Lung microvascular endothelial cell (primary cell): Measurements from ENCODE around the gene ZNF407. TPM values are rescaled to one million over a fixed set of nuclear protein-coding genes. Genes with fewer than 3 reads are reported as not detected.

Experiments
- DNase-seq, 2 donors: peaks; one replicate each; pipeline versions ENCODE4 v3.0.0 to v3.0.0-alpha.2; 2010; ENCODE audit warnings: low read depth in 2 of 2
- total RNA-seq: library from RNA; depleted of rRNA; stranded (reverse); fragments of >200 nt; gene quantifications from 2 replicates; pipeline ENCODE4 v1.2.1, GENCODE V29; 2014

ZNF407 gene
- total RNA-seq, 1 donor from 2014 or later, result 15.1 TPM

GRCh38 chr18:74819433-74820059 lies 221.9 kb downstream of the ZNF407 start:
- no peak for DNase-seq

GRCh38 chr18:74820160-74820780 lies 222.6 kb downstream of the ZNF407 start:
- no peak for DNase-seq

DNA sequence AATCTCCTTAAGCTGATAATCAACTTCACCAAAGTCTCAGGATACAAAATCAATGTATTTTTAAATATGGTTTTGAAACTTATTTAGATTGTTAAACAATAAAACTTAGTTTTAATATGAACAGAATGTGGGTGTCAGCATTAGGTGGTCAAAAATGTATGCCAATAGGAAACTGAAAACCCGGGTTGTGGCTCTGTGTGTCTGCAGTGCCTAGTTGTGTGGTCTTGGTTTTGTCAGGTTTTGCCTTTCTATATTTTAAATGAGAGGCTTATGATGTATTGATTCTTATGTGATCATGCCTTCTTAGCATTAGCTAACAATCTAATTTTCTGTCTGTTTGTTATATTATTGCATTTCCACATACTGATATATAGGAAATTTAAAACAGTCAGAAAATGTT lies 227.8 kb downstream of the ZNF407 start:
- no peak for DNase-seq

- DNase-seq, result no peak
These were observed 228.9 kb downstream of the ZNF407 start for GRCh38 chr18:74826572-74826971.

- no peak for DNase-seq
These were observed 230.5 kb downstream of the ZNF407 start for GRCh38 chr18:74828200-74828599.

- DNase-seq, result no peak
These were observed 234.0 kb downstream of the ZNF407 start for GRCh38 chr18:74831571-74832250.

GRCh38 chr18:74832381-74832780 lies 234.7 kb downstream of the ZNF407 start:
- DNase-seq, result no peak

DNA sequence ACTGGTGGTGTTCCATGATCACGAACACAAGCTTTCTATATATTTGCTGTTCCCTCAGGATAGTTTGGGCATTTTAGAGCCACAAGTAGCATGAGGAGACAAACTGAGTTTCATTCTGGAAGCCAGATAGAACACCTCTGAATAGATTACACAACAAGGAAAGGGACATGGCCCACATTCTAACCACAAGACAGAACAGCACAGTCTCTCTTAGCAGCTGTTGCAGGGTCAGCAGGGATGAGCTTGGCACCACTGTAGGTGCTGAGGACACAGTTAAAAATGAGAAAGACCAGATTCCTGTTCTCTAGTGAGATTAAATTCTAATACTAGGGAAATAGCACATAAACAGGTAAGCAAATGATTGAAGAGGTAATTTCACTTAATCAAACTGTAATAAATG lies 235.3 kb downstream of the ZNF407 start:
- DNase-seq, result no peak

DNA sequence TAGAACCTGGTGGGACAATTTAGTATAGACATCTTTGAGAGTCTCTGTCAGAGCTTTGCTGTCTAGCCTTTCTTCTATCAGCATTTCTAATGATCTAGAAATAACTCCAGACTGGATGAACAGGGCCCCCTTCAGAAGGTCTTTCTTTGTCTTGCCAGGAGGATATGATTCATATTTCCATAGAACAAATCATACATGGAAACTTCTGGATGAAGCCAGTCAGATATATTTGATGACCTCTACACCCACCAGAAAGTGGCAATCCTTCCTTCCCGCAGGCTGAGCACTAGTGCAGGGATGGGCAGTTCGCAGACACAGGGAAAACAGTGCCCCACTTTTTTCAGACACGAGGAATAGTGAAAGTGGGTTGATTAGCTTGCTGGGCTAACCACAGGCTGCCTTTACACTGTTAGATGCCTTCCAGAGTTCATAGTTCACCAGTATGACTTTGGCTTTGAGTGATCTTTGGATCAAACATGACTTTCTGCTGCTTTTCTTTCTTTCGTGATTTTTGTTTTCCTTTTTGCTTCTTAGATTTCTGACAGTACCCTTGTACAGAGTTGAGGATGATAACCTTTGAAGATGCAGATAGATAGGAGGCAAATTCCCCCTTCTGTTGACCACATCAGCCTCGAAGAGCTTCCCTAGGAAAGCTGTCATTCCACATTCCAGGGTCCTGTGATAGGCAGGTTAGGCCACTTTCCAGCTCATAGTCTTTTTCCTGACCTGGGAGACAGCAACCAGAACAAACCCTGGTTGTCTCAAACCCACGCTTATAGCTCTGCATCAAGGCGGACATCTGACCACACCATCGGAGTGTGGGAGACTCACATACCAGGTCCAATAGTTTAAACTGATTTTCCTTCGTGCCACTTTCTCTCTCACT lies 237.0 kb downstream of the ZNF407 start:
- peak; percentile 41 to 82 for DNase-seq

DNA sequence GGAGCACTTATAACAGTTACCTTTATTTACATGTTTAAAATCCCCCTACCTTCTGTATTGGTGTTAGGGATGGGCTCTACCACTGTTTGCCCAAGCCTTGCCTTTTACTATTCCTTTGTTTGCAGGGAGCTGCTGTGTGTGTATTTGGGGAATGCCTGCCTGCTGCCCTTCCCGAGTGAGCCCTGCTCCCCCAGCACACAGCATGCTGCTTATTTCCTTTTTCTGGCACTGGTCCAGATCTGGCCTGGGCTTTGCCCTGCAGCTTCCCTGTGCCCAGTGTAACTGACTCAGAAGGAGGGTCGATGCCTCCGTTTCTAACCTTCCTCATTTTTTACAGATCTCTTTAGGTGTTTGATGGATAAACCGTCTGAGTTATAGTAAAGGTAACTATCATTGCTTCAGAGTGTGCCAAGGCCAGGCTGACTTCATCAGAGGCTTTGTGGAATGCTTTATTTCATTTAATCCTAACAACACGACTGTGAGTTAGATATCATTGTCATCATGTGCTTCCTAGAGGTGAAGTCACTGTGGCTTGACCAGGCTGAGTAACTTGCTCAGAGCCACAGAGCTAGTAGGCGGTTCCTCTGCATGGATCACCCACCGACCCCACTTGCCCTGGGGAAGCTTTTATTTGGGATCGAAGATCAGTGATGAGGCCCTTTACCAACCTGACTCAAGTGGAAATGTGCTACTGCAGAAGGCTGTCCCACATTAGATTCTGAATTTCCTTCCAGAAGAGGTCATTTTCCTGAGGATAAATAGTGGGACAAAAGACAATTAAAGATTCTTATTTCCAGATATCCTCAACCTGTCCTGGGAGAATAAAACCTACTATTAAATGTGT lies 238.8 kb downstream of the ZNF407 start:
- peak; percentile 64 to 65 for DNase-seq

DNA sequence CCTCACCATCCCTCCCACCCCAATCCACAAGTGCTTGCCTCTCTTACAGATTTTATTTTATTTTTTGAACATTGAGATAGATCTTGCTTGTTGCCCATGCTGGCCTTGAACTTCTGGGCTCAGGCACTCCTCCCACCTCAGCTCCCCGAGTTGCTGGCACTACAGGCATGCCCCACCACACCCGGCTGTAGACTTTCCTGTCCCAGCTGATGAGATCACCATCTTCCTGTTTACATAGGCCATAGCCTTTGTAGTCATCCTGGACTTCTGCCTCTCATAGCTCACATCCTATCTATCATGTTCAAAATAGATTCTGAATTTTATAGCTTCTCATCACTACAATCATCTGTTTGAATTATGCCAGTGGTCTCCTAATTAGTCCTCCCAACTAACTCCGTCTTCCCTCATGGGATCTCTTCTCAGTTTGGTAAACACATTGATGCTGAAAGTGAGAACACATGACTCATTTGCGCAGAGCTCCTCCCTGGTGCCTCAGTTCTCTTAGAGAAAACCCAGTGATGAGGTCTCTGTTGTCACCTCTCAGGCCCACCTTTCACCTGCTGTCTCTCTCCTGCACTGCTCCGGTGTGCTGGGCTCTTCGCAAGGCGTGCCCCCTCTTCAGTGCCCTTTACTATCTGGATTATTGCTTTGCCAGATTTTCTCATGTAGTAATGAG lies 243.0 kb downstream of the ZNF407 start:
- peak; percentile 90 to 91 for DNase-seq

DNA sequence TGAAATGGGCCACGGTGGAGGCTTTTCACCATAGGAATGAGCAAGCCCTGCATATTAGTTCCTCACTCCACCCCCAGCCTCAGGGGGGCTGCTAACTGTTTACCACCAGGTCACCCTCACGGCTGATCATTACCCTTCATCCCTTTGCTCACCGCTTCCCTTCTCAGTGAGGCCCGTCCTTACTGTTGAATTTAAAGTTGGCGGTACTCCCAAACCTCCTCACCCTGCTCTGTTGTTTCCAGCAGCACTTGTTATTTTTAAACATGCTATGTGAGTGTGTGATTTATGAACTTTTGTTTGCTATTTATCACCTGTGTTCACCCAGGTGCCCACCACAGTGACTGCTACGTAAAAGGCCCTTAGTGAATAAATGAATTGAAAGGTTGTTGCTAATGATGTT lies 243.6 kb downstream of the ZNF407 start:
- DNase-seq, result peak in 1 of 2 donors; percentile 54

GRCh38 chr18:74849301-74849700 lies 251.6 kb downstream of the ZNF407 start:
- no peak for DNase-seq

DNA sequence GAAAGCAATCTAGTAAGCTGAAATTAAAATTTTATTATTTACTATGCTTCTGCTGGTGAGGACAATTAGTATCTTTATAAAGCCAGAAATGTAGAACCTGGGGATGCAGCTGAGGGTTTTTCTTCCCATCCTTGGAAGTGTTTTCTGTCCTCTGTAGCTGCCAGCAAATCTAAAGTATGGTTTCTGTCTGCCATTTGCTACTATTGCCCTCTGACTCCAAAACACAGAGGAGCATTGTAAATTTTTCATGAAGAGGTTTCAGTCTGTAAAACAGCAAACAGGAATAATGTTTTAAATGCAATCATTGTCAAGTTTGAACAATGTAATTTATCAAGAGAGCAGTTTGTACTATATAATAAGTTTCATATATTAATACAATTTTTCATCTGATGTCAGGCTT lies 258.8 kb downstream of the ZNF407 start:
- no peak for DNase-seq

GRCh38 chr18:74856928-74857327 lies 259.3 kb downstream of the ZNF407 start:
- no peak for DNase-seq

- DNase-seq, result no peak
These were observed 260.2 kb downstream of the ZNF407 start for GRCh38 chr18:74857901-74858300.

- DNase-seq, result no peak
These were observed 263.5 kb downstream of the ZNF407 start for GRCh38 chr18:74861154-74861553.

- DNase-seq, result no peak
These were observed 264.4 kb downstream of the ZNF407 start for GRCh38 chr18:74862094-74862493.

DNA sequence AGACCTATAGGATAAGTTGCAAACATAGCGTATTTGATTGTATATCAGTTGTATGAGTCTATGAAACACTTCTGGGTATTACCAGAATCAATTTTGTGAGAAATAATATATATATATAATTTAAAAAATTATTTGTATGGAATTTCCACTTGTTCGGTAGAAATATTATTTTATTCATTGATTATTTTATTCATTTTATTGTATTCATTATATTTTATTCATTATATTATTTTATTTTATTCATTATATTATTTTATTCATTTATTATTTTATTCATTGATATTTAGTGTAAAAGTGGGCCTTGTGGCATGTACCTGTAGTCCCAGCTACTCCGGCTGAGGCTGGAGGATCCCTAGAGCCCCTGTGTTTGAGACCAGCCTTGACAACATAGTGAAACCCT lies 268.9 kb downstream of the ZNF407 start:
- no peak for DNase-seq

- no peak for DNase-seq
These were observed 270.8 kb downstream of the ZNF407 start for GRCh38 chr18:74868461-74868860.
